Amygdala (tissue), 56 donors: ENCODE measurements around the gene BCL11A.
A peak's percentile ranks its signal among the peaks of the same experiment; 100 is the strongest.

Source experiments
- DNase-seq, 56 donors: peaks; one replicate each; lab custom pipeline; 2025; lab: John Stamatoyannopoulos, UW

BCL11A gene

DNA sequence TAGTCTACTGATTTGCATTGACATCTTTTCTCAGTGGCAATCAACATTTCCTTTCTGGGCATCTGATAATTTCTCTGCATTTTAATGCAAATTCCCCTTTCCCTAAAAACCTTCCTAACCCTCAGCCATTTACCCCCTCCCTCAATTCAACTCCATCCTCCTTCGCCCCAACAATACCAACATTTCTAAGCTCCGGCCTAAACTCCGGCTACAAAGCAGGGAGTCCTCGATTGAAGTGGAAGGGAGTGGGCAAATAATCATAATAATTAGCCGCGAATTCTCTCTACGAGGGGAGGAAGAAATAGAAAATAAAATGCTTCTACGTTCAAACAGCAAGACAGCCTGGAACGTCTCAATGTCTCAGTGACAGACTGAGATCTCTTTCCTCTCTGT, 4.6 kb downstream of the BCL11A start:
- DNase-seq, result no peak

DNA sequence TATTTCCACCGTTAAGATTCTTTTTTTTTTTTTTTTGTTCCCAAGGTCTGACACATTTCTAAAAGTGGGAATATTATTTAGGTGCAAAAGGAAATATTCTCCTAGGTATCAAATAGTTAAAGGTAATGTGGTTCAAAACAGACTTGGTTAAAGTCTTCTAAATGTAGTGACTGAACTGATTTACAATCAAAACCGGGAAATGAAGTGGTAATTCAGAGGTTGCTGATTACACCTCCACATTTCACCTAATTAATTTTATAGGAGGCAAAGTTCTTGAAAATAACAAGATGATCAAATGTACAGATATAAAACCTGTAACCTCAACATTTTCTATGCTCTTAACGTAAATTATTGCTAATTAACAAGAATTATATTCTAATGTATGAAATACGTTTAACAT, 5.1 kb downstream of the BCL11A start:
- no peak for DNase-seq

DNA sequence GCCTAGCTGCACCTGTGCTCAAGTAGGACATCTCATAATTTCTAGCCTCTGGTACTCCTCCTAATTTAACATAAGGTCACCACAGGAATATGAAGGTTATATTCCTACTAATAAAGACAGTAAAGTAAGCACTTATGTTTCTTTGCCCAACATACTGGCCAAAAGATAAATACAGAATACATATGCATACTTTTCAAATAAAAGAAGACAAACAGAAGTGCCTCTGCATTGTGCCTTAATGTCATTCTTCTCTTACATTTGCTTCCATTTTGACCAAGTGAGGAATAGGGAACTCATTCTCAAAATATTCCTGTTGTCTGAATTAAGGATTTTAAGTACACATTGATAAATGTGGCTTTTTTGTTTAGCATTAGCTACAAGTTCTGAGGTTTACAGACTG, 5.6 kb downstream of the BCL11A start:
- DNase-seq, result no peak

DNA sequence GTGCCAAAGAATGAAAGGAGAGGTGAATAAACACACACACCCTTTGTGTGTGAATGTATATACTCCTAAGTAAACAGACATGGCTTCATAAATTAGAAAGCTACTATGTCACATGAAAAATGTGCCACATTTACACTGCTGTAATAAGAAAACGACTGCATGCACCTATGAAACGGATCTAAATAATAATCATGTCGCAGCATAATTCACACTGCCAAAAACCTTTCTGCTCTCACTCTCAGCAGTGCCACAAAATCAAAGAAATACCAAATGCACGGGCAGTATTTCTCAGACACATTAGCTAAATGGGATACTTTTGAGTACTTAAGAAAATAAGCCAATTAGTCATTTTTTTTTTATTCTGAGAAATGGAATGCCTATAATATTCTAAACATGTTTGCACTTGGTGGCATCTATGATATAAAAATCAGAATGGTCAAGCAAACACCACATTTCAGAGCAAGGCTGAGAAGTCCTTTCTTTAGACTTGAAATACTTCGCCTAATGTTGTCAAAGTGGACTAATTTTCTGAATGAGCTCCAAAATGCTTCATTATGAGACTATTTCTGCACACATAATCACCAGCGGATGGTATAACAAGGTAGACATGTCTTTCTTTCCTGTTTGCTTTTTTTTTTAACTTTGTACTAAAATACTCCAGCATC, 6.6 kb downstream of the BCL11A start:
- DNase-seq, result no peak

DNA sequence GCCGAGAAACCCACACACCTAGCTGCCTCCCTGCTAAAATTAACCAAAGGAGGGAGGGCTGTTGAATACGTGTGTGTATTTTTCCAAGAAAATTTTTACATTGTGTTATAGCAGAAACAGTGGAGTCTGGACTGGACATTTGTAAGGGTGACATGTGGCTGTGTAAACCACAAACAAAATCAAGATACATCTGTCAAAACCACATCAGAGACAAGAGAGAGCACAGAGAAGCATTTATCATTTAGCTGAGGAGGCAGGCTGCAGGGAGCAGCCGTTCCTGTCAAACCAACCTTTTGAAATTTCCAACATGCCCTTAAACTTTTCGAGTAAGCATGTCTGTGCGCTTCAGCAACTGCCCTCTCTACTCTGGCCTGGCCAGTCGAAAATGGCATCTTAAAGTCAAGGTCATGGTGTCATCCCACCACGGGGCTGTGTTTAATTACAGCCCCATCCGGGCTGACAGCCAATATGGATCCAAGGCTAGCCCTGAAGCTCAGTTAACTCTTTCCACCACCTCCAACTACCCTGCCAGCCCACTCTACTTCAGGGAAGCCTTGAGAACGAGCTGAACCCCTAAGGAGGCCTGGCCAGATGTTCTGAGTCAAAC, 8.4 kb downstream of the BCL11A start:
- DNase-seq, result no peak

DNA sequence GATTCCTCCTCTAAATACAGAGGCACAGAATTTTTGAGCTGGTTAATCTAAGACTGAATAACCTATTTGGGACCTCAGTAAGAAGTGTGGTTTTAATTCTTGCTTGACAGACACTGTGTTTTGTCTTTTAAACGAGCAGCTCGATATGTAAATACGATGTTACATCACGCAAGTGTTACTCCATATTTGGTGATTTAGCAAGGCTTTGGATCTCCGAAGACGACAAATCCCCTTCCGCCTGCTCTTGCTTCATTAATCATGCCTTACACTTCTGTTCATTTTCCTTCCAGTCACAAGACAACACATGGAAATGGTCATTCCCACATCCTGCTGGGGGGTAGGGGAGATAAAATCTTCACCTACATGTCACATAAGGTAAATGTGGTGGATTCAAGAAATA, 9.4 kb downstream of the BCL11A start:
- no peak for DNase-seq

DNA sequence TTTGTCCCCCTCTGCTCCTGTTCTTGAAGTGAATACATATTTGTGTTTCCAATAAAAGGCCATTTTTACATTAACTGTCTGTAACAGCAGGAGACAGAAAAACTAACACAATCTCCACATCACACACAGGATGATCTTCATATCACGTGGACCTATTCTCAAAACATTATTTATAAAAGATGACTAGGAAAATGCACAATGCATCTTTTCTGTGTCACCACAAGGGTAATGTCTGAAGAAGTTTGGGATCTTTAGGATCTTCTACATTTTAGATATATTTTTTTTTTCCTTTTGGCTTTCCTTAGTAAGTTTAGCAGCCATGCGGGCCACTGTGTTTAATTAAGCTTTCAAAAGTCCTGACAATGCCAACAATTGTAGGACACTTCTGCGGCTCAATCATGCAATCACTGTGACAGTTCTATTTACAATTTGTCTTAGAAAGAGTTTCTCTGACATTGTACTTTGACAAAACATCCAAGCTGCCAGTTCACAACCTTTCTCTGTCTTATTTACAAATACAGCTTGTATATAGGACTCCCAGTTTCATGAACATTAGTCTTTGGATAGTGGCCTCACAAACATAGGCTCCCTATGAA, 12.3 kb downstream of the BCL11A start:
- no peak for DNase-seq

DNA sequence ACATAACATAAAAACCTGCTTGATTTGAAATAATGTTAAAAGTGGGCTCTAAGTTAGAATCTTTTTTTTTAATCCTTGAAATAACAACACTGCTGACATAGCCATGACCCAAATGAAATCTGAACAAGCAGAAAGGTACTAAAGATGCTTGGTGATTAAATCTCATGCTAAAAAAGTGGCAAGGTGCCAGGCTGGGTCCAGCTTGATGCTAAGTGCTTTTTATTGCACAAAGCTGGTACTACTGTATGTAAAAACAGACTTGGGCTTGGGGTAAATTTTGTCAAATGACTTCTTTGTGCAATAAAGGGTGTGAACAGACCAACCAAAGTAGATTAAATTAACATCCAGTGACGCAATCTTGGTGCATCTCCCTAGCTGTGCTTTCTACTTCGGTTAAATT, 13.4 kb downstream of the BCL11A start:
- no peak for DNase-seq

DNA sequence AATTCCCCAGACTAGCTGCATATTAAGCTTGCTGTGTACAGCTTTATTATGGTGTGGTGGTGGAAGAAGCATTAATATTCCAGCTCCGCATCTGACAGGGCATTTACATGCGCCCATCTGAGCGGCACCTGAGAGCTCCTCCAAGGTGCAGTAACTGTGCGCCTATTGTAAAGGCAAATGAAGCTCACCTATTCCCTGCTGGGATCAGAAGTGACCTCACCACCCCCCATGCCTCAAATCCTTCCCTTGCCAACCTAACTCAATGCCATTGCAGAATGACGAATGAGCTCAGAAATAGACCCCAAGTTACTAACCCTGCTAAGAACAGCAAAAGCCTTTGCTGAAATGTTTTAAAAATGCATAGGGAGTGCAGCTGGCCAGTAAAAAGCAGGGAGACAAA, 14.3 kb downstream of the BCL11A start:
- DNase-seq, result no peak

DNA sequence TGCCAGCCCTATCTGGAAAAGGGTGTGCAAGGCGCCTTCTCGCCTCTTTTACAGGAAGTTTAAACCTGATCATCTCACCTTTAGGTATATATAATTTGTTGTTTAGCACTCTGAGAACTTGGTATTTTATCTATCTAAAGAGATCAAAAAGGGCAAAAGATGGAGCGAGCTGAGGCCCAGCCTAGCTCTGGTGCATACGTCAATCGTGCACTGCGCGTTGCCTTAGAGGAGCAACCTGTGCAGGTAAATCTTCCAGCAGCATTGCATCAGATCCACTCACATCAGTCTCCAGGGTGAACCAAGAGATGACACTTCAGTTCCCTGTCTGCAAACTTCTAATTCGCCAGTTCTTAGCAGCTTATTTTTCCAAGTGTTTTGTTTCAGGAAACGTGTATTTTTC, 15.4 kb downstream of the BCL11A start:
- no peak for DNase-seq

DNA sequence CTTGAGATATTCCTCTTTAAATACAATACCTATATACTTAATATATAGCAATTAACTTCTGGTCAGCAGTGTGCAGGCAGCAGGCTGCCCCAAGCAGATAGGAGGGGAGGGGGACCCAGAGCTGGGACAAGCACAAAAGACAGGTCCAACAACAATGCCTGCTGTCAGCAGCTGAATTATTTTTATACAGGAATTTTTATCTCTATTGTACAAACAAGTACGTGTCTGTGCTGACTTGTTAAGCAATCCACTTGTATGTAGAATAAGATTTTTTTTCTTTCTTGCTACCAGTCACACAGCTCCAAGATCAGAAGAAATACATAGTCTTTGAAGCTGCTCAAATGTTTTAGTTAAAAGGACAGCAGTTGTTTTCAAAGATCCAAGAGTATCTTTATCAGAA, 16.7 kb downstream of the BCL11A start:
- DNase-seq, result no peak

DNA sequence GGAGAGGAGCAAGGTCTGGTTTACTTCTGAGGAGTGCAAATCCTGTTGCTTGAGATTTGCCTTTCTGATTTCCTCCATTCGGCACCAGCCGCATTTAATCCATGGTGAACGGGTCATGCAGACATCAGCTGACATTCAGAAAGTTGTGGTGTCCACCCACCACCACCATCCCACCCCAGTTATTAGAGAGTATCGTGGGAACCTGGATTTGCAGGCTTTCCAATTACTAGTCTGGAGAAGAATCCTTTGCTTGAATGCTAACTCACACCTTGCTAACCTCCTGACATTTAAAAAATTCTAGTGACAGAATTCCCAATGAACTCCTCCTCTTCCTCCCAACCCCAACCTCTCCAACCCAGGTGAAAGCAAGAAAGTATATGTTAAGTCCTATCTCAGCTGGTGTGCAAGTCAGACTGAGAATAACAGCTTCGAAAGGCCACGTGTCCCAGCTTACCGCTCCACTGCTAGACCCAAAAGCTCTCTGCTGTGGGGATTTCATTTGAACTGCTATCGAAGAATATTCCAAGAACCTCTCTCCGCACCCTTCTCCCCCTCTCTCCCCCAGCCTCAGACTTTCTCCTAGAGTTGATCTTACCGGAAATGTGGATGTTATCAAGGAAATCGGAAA, 17.7 kb downstream of the BCL11A start:
- no peak for DNase-seq

DNA sequence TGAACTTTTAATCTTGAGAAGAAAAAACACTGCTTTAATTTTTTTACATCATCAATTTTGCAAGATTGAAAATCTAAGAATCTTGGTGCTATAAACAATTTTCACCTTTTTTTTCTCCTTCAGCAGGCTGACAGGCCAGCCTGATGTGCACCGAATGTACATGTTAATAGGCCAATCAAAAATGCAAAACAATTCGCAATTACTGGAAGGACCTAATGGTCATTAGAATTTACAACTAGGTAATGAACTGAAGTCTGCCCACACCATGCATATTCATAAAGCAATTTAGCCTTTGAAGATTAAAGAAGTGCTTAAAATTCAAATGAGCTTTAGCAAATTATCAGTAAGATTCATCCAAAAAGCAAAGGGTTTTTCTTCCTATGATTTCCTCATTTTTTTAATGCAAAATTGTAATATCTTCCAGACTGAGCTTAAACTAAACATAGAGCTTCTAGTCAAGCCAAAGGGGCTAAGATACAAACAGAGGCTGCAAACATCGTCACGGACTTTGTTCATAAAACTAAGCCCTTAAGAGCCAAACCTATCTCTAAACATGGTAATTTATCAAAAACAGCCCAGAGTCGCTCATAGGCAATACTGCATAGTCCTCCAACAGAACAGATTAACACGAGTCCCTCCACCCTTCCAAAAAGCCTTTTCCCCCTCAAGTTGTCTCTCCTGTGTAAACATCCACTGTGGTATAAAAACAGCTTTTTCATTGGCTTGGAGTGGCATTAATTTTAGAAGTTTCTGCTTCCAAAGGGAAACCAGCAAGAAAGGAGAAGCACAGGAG, 18.4 kb downstream of the BCL11A start:
- no peak for DNase-seq

DNA sequence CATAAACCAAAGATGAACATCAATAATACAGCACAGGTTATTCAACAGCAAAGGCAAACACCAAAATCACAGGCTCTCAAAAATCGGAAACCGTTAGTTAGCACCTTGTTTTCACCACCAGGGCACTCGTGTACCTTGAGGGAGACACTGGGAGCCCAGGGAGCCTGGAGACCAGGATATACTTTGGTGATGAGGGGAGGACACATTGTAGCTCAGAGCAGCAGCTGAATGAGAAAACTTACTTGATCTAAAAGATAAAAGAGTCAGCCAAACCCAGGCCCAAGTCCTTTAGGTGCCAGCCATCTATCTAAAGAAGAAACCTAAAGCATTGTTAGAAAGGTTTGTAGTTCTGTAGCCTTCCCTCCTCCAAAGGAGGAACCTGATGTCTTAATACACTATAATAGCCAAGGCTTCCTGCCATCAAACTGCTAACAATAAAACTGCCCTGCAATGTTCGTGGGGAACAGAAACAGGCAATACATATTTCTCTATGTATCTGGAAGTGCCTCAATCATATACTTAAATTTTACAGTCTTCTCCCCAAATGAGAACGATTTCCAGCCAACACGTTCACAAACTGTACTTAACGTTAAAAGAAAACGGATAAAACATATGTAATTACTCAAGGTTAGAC, 19.3 kb downstream of the BCL11A start:
- no peak for DNase-seq

DNA sequence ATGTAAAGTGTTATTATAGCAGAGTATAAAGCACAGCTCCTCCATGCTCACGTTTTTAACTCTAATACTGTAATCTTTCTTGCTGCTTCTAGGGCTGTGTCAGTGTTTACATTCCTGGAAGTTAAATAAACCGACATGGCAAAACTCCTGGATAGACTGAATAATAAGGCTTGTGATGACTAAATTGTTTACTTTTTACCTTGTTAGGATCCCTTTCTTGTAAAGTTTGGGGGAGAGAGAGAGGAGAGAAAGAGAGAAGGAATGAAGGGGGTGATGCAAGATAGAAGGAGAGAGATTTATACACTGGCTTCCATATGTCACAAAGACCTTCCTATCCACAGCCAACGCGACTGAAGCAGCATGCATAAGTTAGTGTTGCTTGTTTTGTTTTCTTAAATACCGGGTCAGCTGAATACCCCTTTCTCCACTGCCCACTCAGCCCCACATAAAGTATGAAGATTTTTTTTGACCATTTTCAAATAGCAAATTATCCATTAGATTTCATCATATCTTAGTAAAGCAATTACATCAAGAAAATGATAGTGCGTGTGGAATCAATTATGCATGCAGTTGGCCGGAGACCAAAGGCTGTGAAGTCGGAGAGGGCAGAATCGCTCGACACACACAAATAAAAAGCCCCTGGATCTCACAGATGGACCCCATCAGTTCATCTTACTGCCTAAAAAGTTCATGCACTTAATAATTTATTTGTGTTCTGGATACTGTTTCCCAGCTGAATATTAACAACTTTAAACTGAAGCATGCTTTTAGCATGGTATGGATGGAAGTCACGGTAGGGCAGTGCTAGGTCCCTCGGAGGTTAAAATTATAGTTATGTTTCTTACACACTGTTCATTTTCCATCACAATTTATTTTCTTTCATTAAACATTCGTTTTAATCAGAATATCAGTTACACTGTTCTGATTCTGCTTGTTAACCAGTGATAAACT, 20.1 kb downstream of the BCL11A start:
- no peak for DNase-seq

DNA sequence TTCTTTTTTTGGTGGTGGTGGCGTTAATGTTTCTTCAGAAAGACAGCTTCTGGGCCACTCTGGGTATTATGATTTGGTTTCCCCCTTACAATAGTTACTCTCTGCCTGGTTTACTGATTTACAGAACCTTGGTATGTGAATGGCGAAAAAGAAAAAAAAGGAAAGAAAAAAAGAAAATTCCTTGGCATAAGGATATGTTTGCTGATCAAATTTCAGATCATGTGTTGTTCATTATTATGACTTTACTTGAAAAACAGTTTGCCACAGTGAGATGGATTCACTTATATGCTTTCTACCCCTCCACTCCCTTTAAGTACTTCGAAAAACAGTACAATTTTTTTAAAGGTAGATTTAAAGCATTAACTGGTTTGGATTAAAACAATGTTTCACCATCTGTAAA, 21.0 kb downstream of the BCL11A start:
- DNase-seq, result no peak

DNA sequence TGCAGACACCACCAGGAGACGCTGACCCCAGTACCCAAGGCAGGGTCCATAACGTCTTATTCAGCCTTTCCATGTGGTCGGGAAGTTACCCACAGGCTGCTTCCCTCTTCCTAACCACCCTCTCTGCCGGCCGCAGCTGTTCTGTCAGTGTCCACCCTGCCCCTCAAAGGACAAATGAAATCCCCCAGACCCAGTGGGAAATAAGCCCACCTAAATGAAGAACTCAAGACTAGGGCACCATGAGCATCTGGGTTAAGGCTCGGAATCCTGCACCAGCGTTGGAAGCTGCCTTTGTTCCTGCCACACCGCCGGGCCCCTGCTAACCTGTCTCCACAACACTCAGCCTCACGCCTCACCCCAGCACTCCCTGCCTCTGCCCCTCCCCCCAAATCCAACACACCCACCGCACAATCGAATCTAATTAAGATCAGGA, 21.7 kb downstream of the BCL11A start:
- no peak for DNase-seq

DNA sequence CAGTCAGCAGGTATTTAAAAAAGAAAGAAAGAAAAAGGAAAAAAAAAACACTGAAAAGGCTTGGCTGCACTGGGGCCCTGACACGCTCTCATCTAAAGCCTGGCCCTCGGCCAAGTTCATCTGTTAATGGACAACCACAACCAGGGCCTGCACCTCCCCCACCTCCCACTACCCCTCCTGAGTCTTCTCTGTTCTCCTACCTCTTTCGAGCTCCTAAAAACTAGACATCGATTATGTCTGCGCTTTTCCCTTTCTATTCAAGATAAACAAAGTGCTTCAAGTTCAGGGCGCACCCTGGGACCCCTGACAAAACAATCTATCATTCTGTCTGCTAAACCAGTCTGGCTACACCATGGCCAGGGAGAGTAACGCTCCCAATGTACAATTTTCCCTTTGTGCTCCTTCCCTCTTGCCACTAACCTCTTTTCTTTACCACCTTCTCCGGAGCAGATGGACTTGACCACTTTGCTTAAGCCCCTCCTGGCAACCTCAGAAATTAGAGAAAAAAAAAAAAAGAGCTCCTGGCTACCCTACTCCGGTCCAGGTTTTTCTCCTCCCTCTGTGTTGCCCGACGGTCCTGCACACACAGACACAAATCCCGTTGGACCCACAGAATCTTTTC, 22.7 kb downstream of the BCL11A start:
- peak in 1 of 56 donors; percentile 16 for DNase-seq
